ENCODE measurements around the gene ARSH. TPM values are rescaled to one million over a fixed set of nuclear protein-coding genes. Genes with fewer than 3 reads are reported as not detected.
"Not testable (repeated sequence)": the region's sequence is repeated elsewhere in the genome, so short reads cannot be mapped to it uniquely, and the experiment has no call there.

The ARSH gene
- total and polyA plus RNA-seq, 8 donors, result 0.13 TPM; not detected in 7

GRCh38 chrX:2969021-2969420 lies 37.3 kb upstream of the ARSH start:
- Histone ChIP-seq H3K4me1 (peaks cover 0 to 7% (median 0%) of the 10 kb centered on the region in 4 donors), H3K27me3 (no peaks in the 10 kb centered on the region), H3K27ac (no peak overlapping the region), H3K4me3 (no peak overlapping the region), H3K36me3 (no peaks in the 10 kb centered on the region), H3K9me3 (no peaks in the 10 kb centered on the region)
- no peak for DNase-seq
- intact Hi-C loops (cut with DNase I; ENCODE audit: low total_unique reads), result no loop called here
- no peak for TF ChIP-seq EP300 (IDR thresholded peaks at IDR 0.05)
- TF ChIP-seq POLR2AphosphoS5 (IDR thresholded peaks at IDR 0.05), result no peak
- TF ChIP-seq POLR2A (IDR thresholded peaks at IDR 0.05), result no peak
- TF ChIP-seq, protein P1, sequence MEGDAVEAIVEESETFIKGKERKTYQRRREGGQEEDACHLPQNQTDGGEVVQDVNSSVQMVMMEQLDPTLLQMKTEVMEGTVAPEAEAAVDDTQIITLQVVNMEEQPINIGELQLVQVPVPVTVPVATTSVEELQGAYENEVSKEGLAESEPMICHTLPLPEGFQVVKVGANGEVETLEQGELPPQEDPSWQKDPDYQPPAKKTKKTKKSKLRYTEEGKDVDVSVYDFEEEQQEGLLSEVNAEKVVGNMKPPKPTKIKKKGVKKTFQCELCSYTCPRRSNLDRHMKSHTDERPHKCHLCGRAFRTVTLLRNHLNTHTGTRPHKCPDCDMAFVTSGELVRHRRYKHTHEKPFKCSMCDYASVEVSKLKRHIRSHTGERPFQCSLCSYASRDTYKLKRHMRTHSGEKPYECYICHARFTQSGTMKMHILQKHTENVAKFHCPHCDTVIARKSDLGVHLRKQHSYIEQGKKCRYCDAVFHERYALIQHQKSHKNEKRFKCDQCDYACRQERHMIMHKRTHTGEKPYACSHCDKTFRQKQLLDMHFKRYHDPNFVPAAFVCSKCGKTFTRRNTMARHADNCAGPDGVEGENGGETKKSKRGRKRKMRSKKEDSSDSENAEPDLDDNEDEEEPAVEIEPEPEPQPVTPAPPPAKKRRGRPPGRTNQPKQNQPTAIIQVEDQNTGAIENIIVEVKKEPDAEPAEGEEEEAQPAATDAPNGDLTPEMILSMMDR (IDR thresholded peaks at IDR 0.05), result no peak
- WGBS, 5 donors, result 78 to 90% (median 81%) methylated on average over 6 of the region's 6 CpGs

DNA sequence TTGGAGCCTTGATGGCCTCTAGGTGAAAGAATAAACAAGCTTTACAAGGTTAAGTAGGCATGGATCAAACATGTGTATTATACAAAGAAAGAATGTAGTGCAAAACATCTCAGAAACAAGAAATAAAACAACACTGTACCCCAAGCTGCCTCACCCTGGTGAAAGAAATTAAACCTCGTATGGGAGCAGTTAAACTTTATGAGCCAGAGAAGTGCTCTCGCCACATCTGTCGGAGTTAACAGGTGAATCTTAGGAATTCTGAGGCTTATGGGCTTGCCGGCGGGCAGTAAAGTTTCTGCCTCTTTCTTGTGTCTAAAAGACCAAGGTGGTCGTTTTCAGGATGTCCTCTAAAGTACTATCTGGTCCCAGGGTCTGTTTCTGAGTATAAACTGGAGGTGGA lies 34.0 kb upstream of the ARSH start:
- Histone ChIP-seq H3K27me3 (no peaks in the 10 kb centered on the region), H3K27ac (no peak overlapping the region), H3K9me3 (no peaks in the 10 kb centered on the region), H3K4me3 (no peak overlapping the region), H3K4me1 (peaks cover 0 to 5% (median 0%) of the 10 kb centered on the region in 4 donors), H3K36me3 (no peaks in the 10 kb centered on the region)
- intact Hi-C loops (cut with DNase I; ENCODE audit: low total_unique reads), result no loop called here
- 76 to 93% (median 88%) methylated on average over 6 of the region's 6 CpGs for WGBS, 5 donors
- no peak for DNase-seq
- TF ChIP-seq POLR2AphosphoS5 (IDR thresholded peaks at IDR 0.05), result no peak
- TF ChIP-seq POLR2A (IDR thresholded peaks at IDR 0.05), result no peak
- TF ChIP-seq, protein P1 (IDR thresholded peaks at IDR 0.05), result no peak
- TF ChIP-seq EP300 (IDR thresholded peaks at IDR 0.05), result no peak

GRCh38 chrX:2974961-2975360 lies 31.4 kb upstream of the ARSH start:
- TF ChIP-seq EP300 (IDR thresholded peaks at IDR 0.05), result no peak
- TF ChIP-seq, protein P1 (IDR thresholded peaks at IDR 0.05), result no peak
- TF ChIP-seq POLR2AphosphoS5 (IDR thresholded peaks at IDR 0.05), result no peak
- no peak for TF ChIP-seq POLR2A (IDR thresholded peaks at IDR 0.05)
- Histone ChIP-seq H3K27me3 (no peaks in the 10 kb centered on the region), H3K36me3 (no peaks in the 10 kb centered on the region), H3K27ac (no peak overlapping the region), H3K4me1 (no peaks in the 10 kb centered on the region), H3K4me3 (no peak overlapping the region), H3K9me3 (no peaks in the 10 kb centered on the region)
- WGBS, 5 donors, result 73 to 92% (median 85%) methylated on average over 1 of the region's 1 CpG
- DNase-seq, result no peak
- intact Hi-C loops (cut with DNase I; ENCODE audit: low total_unique reads), result no loop called here

- H3K36me3 ChIP-seq; H3K9me3 ChIP-seq; DNase-seq; H3K4me3 ChIP-seq; H3K27me3 ChIP-seq; H3K4me1 ChIP-seq; intact Hi-C loops (cut with DNase I; ENCODE audit: low total_unique reads); H3K27ac ChIP-seq: not testable (repeated sequence)
- 90 to 97% (median 95%) methylated on average over 3 to 4 of the region's 4 CpGs for WGBS, 5 donors
Measured at GRCh38 chrX:2978639-2979038, 27.7 kb upstream of the ARSH start.

DNA sequence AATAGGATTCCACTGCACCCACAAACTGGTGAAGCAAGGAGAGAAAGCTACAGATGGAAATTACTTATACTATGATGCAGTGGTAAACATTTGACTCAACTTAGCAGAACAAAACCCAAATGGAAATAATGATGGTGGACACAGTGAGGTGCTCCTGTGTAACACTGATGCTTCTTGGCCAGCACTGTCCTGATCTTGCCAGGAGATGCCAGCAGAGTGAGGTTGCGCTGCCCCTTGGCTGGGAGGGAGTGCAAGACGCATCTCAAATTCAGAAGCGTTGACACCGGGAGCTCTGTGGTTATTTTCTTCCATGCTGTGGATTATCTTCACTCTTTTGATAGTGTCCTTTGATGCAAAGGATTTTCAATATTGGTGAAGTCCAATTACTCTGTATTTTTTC lies 22.0 kb upstream of the ARSH start:
- no peak for DNase-seq
- intact Hi-C loops (cut with DNase I; ENCODE audit: low total_unique reads), result no loop called here
- 72 to 84% (median 81%) methylated on average over 4 of the region's 4 CpGs for WGBS, 5 donors
- H3K4me1 ChIP-seq, result no peaks in the 10 kb centered on the region
- TF ChIP-seq, protein P1 (IDR thresholded peaks at IDR 0.05), result no peak
- TF ChIP-seq EP300 (IDR thresholded peaks at IDR 0.05), result no peak
- no peak for TF ChIP-seq POLR2A (IDR thresholded peaks at IDR 0.05)
- no peak for TF ChIP-seq POLR2AphosphoS5 (IDR thresholded peaks at IDR 0.05)
- no peak overlapping the region for H3K4me3 ChIP-seq
- H3K9me3 ChIP-seq, result peaks cover 0 to 6% (median 0%) of the 10 kb centered on the region in 4 donors
- H3K27ac ChIP-seq, result no peak overlapping the region
- H3K27me3 ChIP-seq, result no peaks in the 10 kb centered on the region
- no peaks in the 10 kb centered on the region for H3K36me3 ChIP-seq

Data from stomach (tissue), 9 donors.